Parathyroid adenoma (tissue), 2 donors: ENCODE data around the gene CBY2.

Experiments
- H2AFZ ChIP-seq: fragments of 300-600 bp; sonication (generic); one replicate; pipeline ENCODE4 v1.7.0; 2017; ENCODE audit warnings: antibody characterized with exemption, mild to moderate bottlenecking
- H3K27ac ChIP-seq: fragments of 300-600 bp; sonication (generic); one replicate; pipeline ENCODE4 v1.7.0; 2017
- H3K27me3 ChIP-seq: fragments of 300-600 bp; sonication (generic); one replicate; pipeline ENCODE4 v1.7.0; 2017; ENCODE audit warnings: low read length; ENCODE audit not compliant: control insufficient read depth, insufficient read depth
- H3K36me3 ChIP-seq: fragments of 300-600 bp; sonication (generic); one replicate; pipeline ENCODE4 v1.7.0; 2017; ENCODE audit warnings: low read length; ENCODE audit not compliant: control insufficient read depth, insufficient read depth
- H3K4me1 ChIP-seq: fragments of 300-600 bp; sonication (generic); one replicate; pipeline ENCODE4 v1.7.0; 2017; ENCODE audit warnings: control low read depth
- H3K4me2 ChIP-seq: fragments of 300-600 bp; sonication (generic); one replicate; pipeline ENCODE4 v1.7.0; 2017; ENCODE audit warnings: low read length
- H3K4me3 ChIP-seq: fragments of 300-600 bp; sonication (generic); one replicate; pipeline ENCODE4 v1.7.0; 2017; ENCODE audit warnings: low read depth, low read length
- H3K79me2 ChIP-seq: fragments of 300-600 bp; sonication (generic); one replicate; pipeline ENCODE4 v1.7.0; 2017; ENCODE audit warnings: control low read depth
- H3K9ac ChIP-seq: fragments of 300-600 bp; sonication (generic); one replicate; pipeline ENCODE4 v1.7.0; 2017; ENCODE audit warnings: mild to moderate bottlenecking
- H3K9me3 ChIP-seq: fragments of 300-600 bp; sonication (generic); one replicate; pipeline ENCODE4 v1.7.0; 2017; ENCODE audit warnings: low read length; ENCODE audit not compliant: control insufficient read depth
- CTCF ChIP-seq: fragments of 300-600 bp; sonication (generic); IDR thresholded peaks from one replicate; pipeline ENCODE4 v1.7.0; 2017; ENCODE audit warnings: antibody characterized with exemption, mild to moderate bottlenecking
- donor health status: primary hyperparathyroidism.

The CBY2 gene

GRCh38 chr13:45721203-45721731, 19.1 kb downstream of the CBY2 start:
- H3K9ac ChIP-seq = no peak overlapping the region
- no peak overlapping the region for H3K4me3 ChIP-seq
- no peaks in the 10 kb centered on the region for H3K27me3 ChIP-seq
- H3K4me2 ChIP-seq = no peak overlapping the region
- H3K27ac ChIP-seq = no peak overlapping the region
- H2AFZ ChIP-seq = no peak overlapping the region
- H3K9me3 ChIP-seq = no peaks in the 10 kb centered on the region
- H3K36me3 ChIP-seq = no peaks in the 10 kb centered on the region
- no peaks in the 10 kb centered on the region for H3K4me1 ChIP-seq
- H3K79me2 ChIP-seq = no peaks in the 10 kb centered on the region
- no peak for TF ChIP-seq CTCF

GRCh38 chr13:45723798-45724197, 21.7 kb downstream of the CBY2 start:
- no peak overlapping the region for H2AFZ ChIP-seq
- no peak overlapping the region for H3K9ac ChIP-seq

GRCh38 chr13:45728759-45729158, 26.6 kb downstream of the CBY2 start:
- H3K79me2 ChIP-seq = no peaks in the 10 kb centered on the region
- no peak overlapping the region for H3K27ac ChIP-seq
- H3K4me3 ChIP-seq = no peak overlapping the region
- no peak overlapping the region for H3K9ac ChIP-seq
- H3K4me2 ChIP-seq = no peak overlapping the region
- TF ChIP-seq CTCF = no peak
- H3K36me3 ChIP-seq = no peaks in the 10 kb centered on the region
- no peaks in the 10 kb centered on the region for H3K4me1 ChIP-seq
- no peaks in the 10 kb centered on the region for H3K9me3 ChIP-seq
- H3K27me3 ChIP-seq = no peaks in the 10 kb centered on the region
- no peak overlapping the region for H2AFZ ChIP-seq

More at GRCh38 chr13:45723798-45724197, 21.7 kb downstream of the CBY2 start:
- Histone ChIP-seq H3K27me3 (no peaks in the 10 kb centered on the region), H3K4me3 (no peak overlapping the region), H3K4me2 (no peak overlapping the region), H3K9me3 (no peaks in the 10 kb centered on the region), H3K36me3 (no peaks in the 10 kb centered on the region), H3K4me1 (no peaks in the 10 kb centered on the region), H3K79me2 (no peaks in the 10 kb centered on the region), H3K27ac (no peak overlapping the region)
- no peak for TF ChIP-seq CTCF

- Histone ChIP-seq H3K9me3 (no peaks in the 10 kb centered on the region), H3K27me3 (no peaks in the 10 kb centered on the region), H3K4me2 (no peak overlapping the region), H3K79me2 (no peaks in the 10 kb centered on the region), H3K4me1 (no peaks in the 10 kb centered on the region), H3K9ac (no peak overlapping the region), H2AFZ (no peak overlapping the region), H3K4me3 (no peak overlapping the region), H3K36me3 (no peaks in the 10 kb centered on the region), H3K27ac (no peak overlapping the region)
- no peak for TF ChIP-seq CTCF
These were observed 29.3 kb downstream of the CBY2 start for GRCh38 chr13:45731455-45731854.

GRCh38 chr13:45732916-45733315, 30.8 kb downstream of the CBY2 start:
- Histone ChIP-seq H3K27ac (no peak overlapping the region), H3K27me3 (no peaks in the 10 kb centered on the region), H3K79me2 (no peaks in the 10 kb centered on the region), H3K36me3 (no peaks in the 10 kb centered on the region), H3K9ac (no peak overlapping the region), H3K4me3 (no peak overlapping the region), H3K4me2 (no peak overlapping the region), H3K4me1 (no peaks in the 10 kb centered on the region), H2AFZ (no peak overlapping the region), H3K9me3 (no peaks in the 10 kb centered on the region)
- no peak for TF ChIP-seq CTCF
